Measurements from ENCODE around the gene SRGAP2. TPM values are rescaled to one million over a fixed set of nuclear protein-coding genes. Genes with fewer than 3 reads are reported as not detected.
A peak's percentile ranks its signal among the peaks of the same experiment; 100 is the strongest.
"Not testable (repeated sequence)": the region's sequence is repeated elsewhere in the genome, so short reads cannot be mapped to it uniquely, and the experiment has no call there.

SRGAP2 gene
- 10 to 100 TPM; 54.0 to 91.2 TPM for total RNA-seq

GRCh38 chr1:206203364-206204158 lies at the start of gene SRGAP2:
TSS of gene SRGAP2 (plus strand) at chr1:206203541. CDS start at chr1:206205971, 2,430 bp downstream.
- DNase-seq (ENCODE audit: low spot score in 2 of 2) (peak; percentile 49 to 70), ATAC-seq (peak; percentile 6 to 16)
- not testable (repeated sequence) for H3K36me3 Mint-ChIP-seq, H3K9me3 Mint-ChIP-seq
- H3K27ac Mint-ChIP-seq = peak within 1 kb of the TSS in 1 of 2 donors; percentile 72

GRCh38 chr1:206167350-206168029 lies 35.9 kb upstream of the SRGAP2 start:
- not testable (repeated sequence) for H3K9me3 Mint-ChIP-seq; H3K36me3 Mint-ChIP-seq; H3K27ac Mint-ChIP-seq; DNase-seq (ENCODE audit: low spot score in 2 of 2)
- peak; percentile 63 to 69 for ATAC-seq

- not testable (repeated sequence) for DNase-seq (ENCODE audit: low spot score in 2 of 2); H3K27ac Mint-ChIP-seq; H3K9me3 Mint-ChIP-seq; H3K36me3 Mint-ChIP-seq; ATAC-seq
These were observed 33.5 kb upstream of the SRGAP2 start for GRCh38 chr1:206169794-206170193.

GRCh38 chr1:206173110-206173719 lies 30.1 kb upstream of the SRGAP2 start:
- H3K36me3 Mint-ChIP-seq; H3K27ac Mint-ChIP-seq; DNase-seq (ENCODE audit: low spot score in 2 of 2); H3K9me3 Mint-ChIP-seq; ATAC-seq: not testable (repeated sequence)

GRCh38 chr1:206174182-206174868 lies 29.0 kb upstream of the SRGAP2 start:
- not testable (repeated sequence) for ATAC-seq; H3K27ac Mint-ChIP-seq; H3K36me3 Mint-ChIP-seq; DNase-seq (ENCODE audit: low spot score in 2 of 2); H3K9me3 Mint-ChIP-seq

- ATAC-seq; H3K27ac Mint-ChIP-seq; H3K9me3 Mint-ChIP-seq; H3K36me3 Mint-ChIP-seq; DNase-seq (ENCODE audit: low spot score in 2 of 2): not testable (repeated sequence)
These were observed 27.8 kb upstream of the SRGAP2 start for GRCh38 chr1:206175459-206176113.

GRCh38 chr1:206176114-206176502 lies 27.2 kb upstream of the SRGAP2 start:
- H3K36me3 Mint-ChIP-seq; H3K27ac Mint-ChIP-seq; H3K9me3 Mint-ChIP-seq; DNase-seq (ENCODE audit: low spot score in 2 of 2): not testable (repeated sequence)
- ATAC-seq = peak; percentile 66 to 95

- not testable (repeated sequence) for H3K27ac Mint-ChIP-seq, ATAC-seq
These were observed 25.0 kb upstream of the SRGAP2 start for GRCh38 chr1:206178061-206178989.

GRCh38 chr1:206179666-206180065 lies 23.7 kb upstream of the SRGAP2 start:
- not testable (repeated sequence) for H3K9me3 Mint-ChIP-seq; H3K36me3 Mint-ChIP-seq; DNase-seq (ENCODE audit: low spot score in 2 of 2); ATAC-seq; H3K27ac Mint-ChIP-seq

More at GRCh38 chr1:206178061-206178989, 25.0 kb upstream of the SRGAP2 start:
- H3K36me3 Mint-ChIP-seq; DNase-seq (ENCODE audit: low spot score in 2 of 2); H3K9me3 Mint-ChIP-seq: not testable (repeated sequence)

GRCh38 chr1:206182368-206183317 lies 20.7 kb upstream of the SRGAP2 start:
- not testable (repeated sequence) for DNase-seq (ENCODE audit: low spot score in 2 of 2); H3K9me3 Mint-ChIP-seq; H3K27ac Mint-ChIP-seq; H3K36me3 Mint-ChIP-seq
- peak; percentile 35 to 68 for ATAC-seq

GRCh38 chr1:206183788-206184187 lies 19.6 kb upstream of the SRGAP2 start:
- not testable (repeated sequence) for H3K9me3 Mint-ChIP-seq; H3K27ac Mint-ChIP-seq; H3K36me3 Mint-ChIP-seq; ATAC-seq; DNase-seq (ENCODE audit: low spot score in 2 of 2)

GRCh38 chr1:206185778-206186177 lies 17.6 kb upstream of the SRGAP2 start:
- DNase-seq (ENCODE audit: low spot score in 2 of 2); H3K27ac Mint-ChIP-seq; H3K36me3 Mint-ChIP-seq; ATAC-seq; H3K9me3 Mint-ChIP-seq: not testable (repeated sequence)

GRCh38 chr1:206186826-206187225 lies 16.5 kb upstream of the SRGAP2 start:
- ATAC-seq; DNase-seq (ENCODE audit: low spot score in 2 of 2); H3K36me3 Mint-ChIP-seq; H3K9me3 Mint-ChIP-seq; H3K27ac Mint-ChIP-seq: not testable (repeated sequence)

GRCh38 chr1:206195182-206195581 lies 8.2 kb upstream of the SRGAP2 start:
- H3K9me3 Mint-ChIP-seq; ATAC-seq; H3K27ac Mint-ChIP-seq; DNase-seq (ENCODE audit: low spot score in 2 of 2); H3K36me3 Mint-ChIP-seq: not testable (repeated sequence)

All from activated naive CD4-positive, alpha-beta T cell treated with anti-CD3 and anti-CD28 coated beads, Interleukin-2, amount 50 U/mL, for 72 hours (primary cell).